ENCODE results near the gene MATN1.

- TF ChIP-seq CTCF (IDR thresholded peaks at IDR 0.05) (no peak), POLR2A (IDR thresholded peaks at IDR 0.05) (no peak)
Observed at GRCh38 chr1:30720271-30721223, 2.8 kb downstream of the MATN1 start.

Data from uterus (tissue), 2 donors.